Mucosa of descending colon (tissue), 3 donors: ENCODE results near the gene HOXA1. TPM values are rescaled to one million over a fixed set of nuclear protein-coding genes. Genes with fewer than 3 reads are reported as not detected.

Experiments used
- ATAC-seq: fragments of 200-7000 bp; cut with Tn5 transposase; one replicate; pipeline ENCODE4 v1.9.1; 2020; ENCODE audit warnings: mild to moderate bottlenecking, moderate library complexity
- DNase-seq, 3 donors: peaks; one replicate each; pipeline ENCODE4 v3.0.0-alpha.2; 2020
- H3K36me3 ChIP-seq: fragments of 200-600 bp; one replicate; pipeline ENCODE4 v1.8.0; 2021; ENCODE audit warnings: low read depth, mild to moderate bottlenecking
- H3K4me1 ChIP-seq: fragments of 200-600 bp; one replicate; pipeline ENCODE4 v1.8.0; 2021; ENCODE audit warnings: low read depth, mild to moderate bottlenecking
- H3K4me3 ChIP-seq: fragments of 200-600 bp; one replicate; pipeline ENCODE4 v1.8.0; 2021; ENCODE audit warnings: mild to moderate bottlenecking
- H3K9me3 ChIP-seq: fragments of 200-600 bp; one replicate; pipeline ENCODE4 v1.8.0; 2021; ENCODE audit warnings: mild to moderate bottlenecking
- intact Hi-C, 2 donors: fragments of 100-400 bp; cut with DNase I in 1 of 2; cut with micrococcal nuclease in 1 of 2; formaldehyde crosslinking; loops; one replicate each; pipeline versions ENCODE4 v1.11.0 to v1.11.1; 2022; cut with DNase I, micrococcal nuclease
- total RNA-seq, 3 donors: library from RNA; stranded (reverse); fragmentation: NEBNext Ultra II Directional in 2 of 3; extraction: Animal tissue kit (Norgen Biotek cat#: 25700) in 2 of 3; gene quantifications; one replicate each; pipeline versions ENCODE4 v1.2.1 to v1.2.4, GENCODE V29; 2021 to 2023
- TF ChIP-seq, protein P1 (sequence below): fragments of 200-600 bp; IDR thresholded peaks from one replicate; pipeline ENCODE4 v1.8.0; 2022; ENCODE audit warnings: antibody characterized with exemption, mild to moderate bottlenecking
- donor health status: DM: no; HTN: no; CAD: no; lungs with moderate emphysema.
- donor health status: DM: no; HTN: no; CAD: no.
- donor health status: DM: no; HTN: yes; CAD: no.

The HOXA1 gene
- total RNA-seq, 3 donors from 2014 or later, result 1.5 to 2.7 (median 2.1) TPM

DNA sequence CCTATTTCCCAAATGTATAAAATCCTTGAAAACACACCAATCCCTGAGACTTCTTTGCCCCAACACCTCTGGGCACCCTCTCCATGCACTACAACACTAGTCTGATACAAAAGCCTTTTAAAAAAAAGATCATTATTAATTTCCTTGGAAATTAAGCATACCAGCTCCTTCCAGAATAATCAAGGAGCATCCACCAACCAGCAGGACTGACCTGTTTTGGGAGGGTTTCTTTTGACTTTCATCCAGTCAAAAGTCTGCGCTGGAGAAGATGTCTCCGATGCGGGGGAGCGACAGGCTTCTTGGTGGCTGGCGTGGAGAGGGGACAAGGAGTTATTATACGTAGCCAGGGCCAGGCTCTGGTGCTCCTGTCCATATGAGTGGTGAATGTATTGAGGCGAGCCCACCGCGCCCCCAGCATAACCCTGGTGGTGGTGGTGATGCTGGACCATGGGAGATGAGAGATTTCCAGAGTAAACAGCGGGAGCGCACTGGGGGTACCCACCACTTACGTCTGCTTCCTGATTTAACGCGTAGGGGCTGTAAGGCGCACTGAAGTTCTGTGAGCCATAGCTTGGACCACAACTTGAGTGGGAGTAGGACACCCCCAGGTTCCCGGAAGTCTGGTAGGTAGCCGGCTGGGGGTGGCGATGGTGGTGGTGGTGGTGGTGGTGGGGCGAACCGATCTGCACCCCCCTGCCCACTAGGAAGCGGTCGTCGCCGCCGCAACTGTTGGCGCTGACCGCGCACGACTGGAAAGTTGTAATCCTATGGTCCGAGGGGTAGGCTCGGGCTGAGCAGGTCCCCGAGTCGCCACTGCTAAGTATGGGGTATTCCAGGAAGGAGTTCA lies 527 bp downstream of the HOXA1 start:
- TF ChIP-seq, protein P1, sequence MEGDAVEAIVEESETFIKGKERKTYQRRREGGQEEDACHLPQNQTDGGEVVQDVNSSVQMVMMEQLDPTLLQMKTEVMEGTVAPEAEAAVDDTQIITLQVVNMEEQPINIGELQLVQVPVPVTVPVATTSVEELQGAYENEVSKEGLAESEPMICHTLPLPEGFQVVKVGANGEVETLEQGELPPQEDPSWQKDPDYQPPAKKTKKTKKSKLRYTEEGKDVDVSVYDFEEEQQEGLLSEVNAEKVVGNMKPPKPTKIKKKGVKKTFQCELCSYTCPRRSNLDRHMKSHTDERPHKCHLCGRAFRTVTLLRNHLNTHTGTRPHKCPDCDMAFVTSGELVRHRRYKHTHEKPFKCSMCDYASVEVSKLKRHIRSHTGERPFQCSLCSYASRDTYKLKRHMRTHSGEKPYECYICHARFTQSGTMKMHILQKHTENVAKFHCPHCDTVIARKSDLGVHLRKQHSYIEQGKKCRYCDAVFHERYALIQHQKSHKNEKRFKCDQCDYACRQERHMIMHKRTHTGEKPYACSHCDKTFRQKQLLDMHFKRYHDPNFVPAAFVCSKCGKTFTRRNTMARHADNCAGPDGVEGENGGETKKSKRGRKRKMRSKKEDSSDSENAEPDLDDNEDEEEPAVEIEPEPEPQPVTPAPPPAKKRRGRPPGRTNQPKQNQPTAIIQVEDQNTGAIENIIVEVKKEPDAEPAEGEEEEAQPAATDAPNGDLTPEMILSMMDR, result no peak
- intact Hi-C loops, result loop anchor here in 1 of 2 donors (10.0 kb wide), 1 partner anchor 230 kb away; the partner anchor contains the start of gene SKAP2
- no peak for ATAC-seq
- Histone ChIP-seq H3K9me3 (no peaks in the 10 kb centered on the region), H3K4me3 (peak overlapping the region; percentile 85), H3K36me3 (no peaks in the 10 kb centered on the region), H3K4me1 (peaks cover 21% of the 10 kb centered on the region)
- DNase-seq, result peak in 2 of 3 donors; percentile 51 to 55

- DNase-seq (no peak), ATAC-seq (no peak)
- TF ChIP-seq, protein P1, result no peak
- no peaks in the 10 kb centered on the region for H3K9me3 ChIP-seq
- intact Hi-C loops, result loop anchor here in 1 of 2 donors (10.0 kb wide), 1 partner anchor 230 kb away; the partner anchor contains the start of gene SKAP2
- peaks cover 13% of the 10 kb centered on the region for H3K4me1 ChIP-seq
- H3K36me3 ChIP-seq, result no peaks in the 10 kb centered on the region
- no peak overlapping the region for H3K4me3 ChIP-seq
Observed at GRCh38 chr7:27094304-27095049, 1.3 kb downstream of the HOXA1 start.

DNA sequence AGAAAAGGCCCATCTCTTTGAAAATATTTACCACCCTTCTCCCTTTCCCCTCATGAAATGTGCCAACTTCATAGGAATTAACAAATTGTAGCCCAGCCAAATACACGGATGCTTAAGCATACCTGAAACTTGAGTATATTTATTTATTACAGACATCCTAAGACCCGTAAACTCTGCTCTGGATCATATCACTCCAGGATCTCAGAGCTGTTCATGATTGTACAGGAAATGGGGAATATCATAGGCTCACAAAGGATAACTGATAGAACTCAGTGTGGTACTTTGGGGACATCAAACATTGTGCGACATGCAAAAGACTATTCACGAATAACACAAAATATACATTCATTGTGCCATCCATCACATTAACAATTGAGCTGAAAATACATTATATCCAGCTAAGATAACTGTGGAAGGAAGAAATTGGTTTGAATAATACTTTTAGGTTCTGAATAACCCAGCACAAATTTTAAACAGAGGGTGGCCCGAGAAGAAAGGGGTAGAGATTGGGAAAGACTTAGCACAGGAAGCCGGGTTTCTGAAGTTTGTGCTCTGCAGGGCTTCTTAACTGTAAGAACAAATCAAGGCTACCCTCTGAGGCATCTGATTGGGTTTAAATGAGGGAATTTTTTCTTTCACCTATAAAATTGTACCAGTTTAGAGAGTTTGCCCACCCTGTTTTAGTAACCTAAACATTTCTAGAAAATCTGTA lies 2.5 kb downstream of the HOXA1 start:
- H3K4me1 ChIP-seq, result peaks cover 9% of the 10 kb centered on the region
- ATAC-seq (no peak), DNase-seq (no peak)
- intact Hi-C loops, result loop anchor here in 1 of 2 donors (10.0 kb wide), 1 partner anchor 229 kb away; the partner anchor contains the start of gene SKAP2
- H3K9me3 ChIP-seq, result no peaks in the 10 kb centered on the region
- TF ChIP-seq, protein P1, result no peak
- no peak overlapping the region for H3K4me3 ChIP-seq
- no peaks in the 10 kb centered on the region for H3K36me3 ChIP-seq

- TF ChIP-seq, protein P1, result no peak
- intact Hi-C loops, result loop anchor here in 1 of 2 donors (10.0 kb wide), 1 partner anchor 228 kb away; the partner anchor contains the start of gene SKAP2
- H3K9me3 ChIP-seq, result no peaks in the 10 kb centered on the region
- ATAC-seq (no peak), DNase-seq (no peak)
- no peak overlapping the region for H3K4me3 ChIP-seq
- peaks cover 9% of the 10 kb centered on the region for H3K4me1 ChIP-seq
- no peaks in the 10 kb centered on the region for H3K36me3 ChIP-seq
Observed at GRCh38 chr7:27092819-27093110, 3.0 kb downstream of the HOXA1 start.
